GM12892 (cell line): ENCODE results near the gene ZNF438.

ENCODE experiments used
- POLR2A ChIP-seq: IDR thresholded peaks from 2 replicates; pipeline ENCODE4 v1.6.1; 2011; ENCODE audit warnings: low read depth, low read length, control low read depth
- POLR2AphosphoS5 ChIP-seq: IDR thresholded peaks from 2 replicates; pipeline ENCODE4 v1.6.1; 2011; ENCODE audit warnings: low read depth, low read length, control low read depth

DNA sequence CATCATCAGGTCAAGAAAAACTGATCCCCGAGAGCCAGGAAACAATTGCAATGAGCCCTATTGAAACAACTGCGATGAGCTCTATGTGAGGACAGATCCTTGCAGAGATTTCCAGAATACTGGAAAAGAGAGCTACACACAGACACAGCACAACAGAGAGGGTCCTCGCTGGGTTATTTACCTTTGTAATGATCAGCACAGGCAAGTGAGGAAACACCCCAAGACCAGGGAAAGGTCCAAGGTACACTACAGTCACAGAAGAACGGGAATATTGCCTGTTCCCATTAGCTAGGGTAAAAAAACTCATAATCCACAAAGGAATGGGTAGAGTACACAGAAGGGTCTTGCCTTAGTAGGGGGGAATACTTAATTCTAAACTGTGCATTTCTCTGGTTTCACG lies 152.7 kb downstream of the ZNF438 start:
- no peak for TF ChIP-seq POLR2A
- no peak for TF ChIP-seq POLR2AphosphoS5
